Activated CD4-positive, alpha-beta T cell treated with anti-CD3 and anti-CD28 coated beads, Interleukin-2, amount 10 ng/mL, durations not matched to agents 24 days and 14 days (primary cell): ENCODE measurements around the gene UBR4. TPM values are rescaled to one million over a fixed set of nuclear protein-coding genes. Genes with fewer than 3 reads are reported as not detected.

Experiments
- DNase-seq: peaks from one replicate; pipeline ENCODE4 v3.0.0; 2022
- H3K27ac Mint-ChIP-seq: one replicate; pipeline ENCODE4 v1.8.0; 2022; ENCODE audit warnings: mild to moderate bottlenecking, mixed read lengths
- H3K27me3 Mint-ChIP-seq: one replicate; pipeline ENCODE4 v1.8.0; 2022; ENCODE audit warnings: mixed read lengths
- H3K36me3 Mint-ChIP-seq: one replicate; pipeline ENCODE4 v1.8.0; 2022; ENCODE audit warnings: low read depth, mild to moderate bottlenecking, mixed read lengths
- H3K4me1 Mint-ChIP-seq: one replicate; pipeline ENCODE4 v1.8.0; 2021; ENCODE audit warnings: mixed read lengths
- H3K4me3 Mint-ChIP-seq: one replicate; pipeline ENCODE4 v1.8.0; 2022; ENCODE audit warnings: mild to moderate bottlenecking, moderate library complexity, mixed read lengths
- H3K9me3 Mint-ChIP-seq: one replicate; pipeline ENCODE4 v1.8.0; 2021; ENCODE audit warnings: mixed read lengths
- intact Hi-C: fragments of 100-400 bp; cut with micrococcal nuclease; formaldehyde crosslinking; loops from one replicate; pipeline ENCODE4 v1.15.1; 2023
- total RNA-seq: library from RNA; stranded (reverse); gene quantifications from 2 replicates; pipeline ENCODE4 v1.2.3, GENCODE V29; 2022

The UBR4 gene
- total RNA-seq, 1 donor from 2014 or later: 162 TPM

- peaks cover 87% of the 10 kb centered on the region for H3K36me3 Mint-ChIP-seq
- no peaks in the 10 kb centered on the region for H3K9me3 Mint-ChIP-seq
- DNase-seq: no peak
- H3K27ac Mint-ChIP-seq: no peak overlapping the region
- H3K27me3 Mint-ChIP-seq: no peaks in the 10 kb centered on the region
- intact Hi-C loops: no loop called here
- H3K4me1 Mint-ChIP-seq: no peaks in the 10 kb centered on the region
- H3K4me3 Mint-ChIP-seq: no peak overlapping the region
Measured at GRCh38 chr1:19109545-19109944, 100.5 kb downstream of the UBR4 start.

GRCh38 chr1:19101244-19101643, 108.8 kb downstream of the UBR4 start:
- peaks cover 87% of the 10 kb centered on the region for H3K36me3 Mint-ChIP-seq
- H3K27ac Mint-ChIP-seq: no peak overlapping the region
- DNase-seq: no peak
- H3K4me1 Mint-ChIP-seq: peaks cover 2% of the 10 kb centered on the region
- no peaks in the 10 kb centered on the region for H3K27me3 Mint-ChIP-seq
- H3K9me3 Mint-ChIP-seq: no peaks in the 10 kb centered on the region
- intact Hi-C loops: no loop called here
- H3K4me3 Mint-ChIP-seq: no peak overlapping the region

DNA sequence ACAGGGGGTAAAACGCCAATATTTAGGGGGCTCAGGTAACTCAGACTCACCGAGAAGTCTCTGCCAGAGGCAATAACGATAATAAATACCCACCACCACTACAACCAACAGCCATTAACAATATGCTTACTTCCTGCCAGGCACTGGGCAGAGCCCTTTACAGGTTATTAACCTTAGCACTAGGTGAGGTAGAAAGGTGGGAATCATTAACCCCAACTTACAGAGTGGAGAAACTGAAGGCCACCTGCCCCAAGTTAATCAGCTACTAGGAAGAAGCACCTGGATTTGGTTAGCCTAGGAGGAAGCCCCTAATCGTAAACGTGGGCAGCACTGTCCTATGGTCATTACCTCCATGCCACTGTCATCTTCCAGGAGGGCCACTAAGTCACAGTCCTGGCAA, 110.0 kb downstream of the UBR4 start:
- no peak for DNase-seq
- peaks cover 2% of the 10 kb centered on the region for H3K4me1 Mint-ChIP-seq
- H3K4me3 Mint-ChIP-seq: no peak overlapping the region
- intact Hi-C loops: no loop called here
- H3K9me3 Mint-ChIP-seq: no peaks in the 10 kb centered on the region
- peaks cover 85% of the 10 kb centered on the region for H3K36me3 Mint-ChIP-seq
- H3K27me3 Mint-ChIP-seq: no peaks in the 10 kb centered on the region
- no peak overlapping the region for H3K27ac Mint-ChIP-seq

GRCh38 chr1:19096990-19097389, 113.1 kb downstream of the UBR4 start:
- intact Hi-C loops: no loop called here
- H3K9me3 Mint-ChIP-seq: no peaks in the 10 kb centered on the region
- no peaks in the 10 kb centered on the region for H3K27me3 Mint-ChIP-seq
- no peak for DNase-seq
- H3K4me1 Mint-ChIP-seq: peaks cover 2% of the 10 kb centered on the region
- H3K36me3 Mint-ChIP-seq: peaks cover 87% of the 10 kb centered on the region
- no peak overlapping the region for H3K4me3 Mint-ChIP-seq
- no peak overlapping the region for H3K27ac Mint-ChIP-seq

- DNase-seq: peak; percentile 73
- Mint-ChIP-seq H3K36me3 (peaks cover 84% of the 10 kb centered on the region), H3K4me3 (no peak overlapping the region), H3K27me3 (no peaks in the 10 kb centered on the region), H3K9me3 (no peaks in the 10 kb centered on the region), H3K27ac (no peak overlapping the region), H3K4me1 (peaks cover 2% of the 10 kb centered on the region)
- intact Hi-C loops: no loop called here
Measured at GRCh38 chr1:19096036-19096833, 113.8 kb downstream of the UBR4 start.

DNA sequence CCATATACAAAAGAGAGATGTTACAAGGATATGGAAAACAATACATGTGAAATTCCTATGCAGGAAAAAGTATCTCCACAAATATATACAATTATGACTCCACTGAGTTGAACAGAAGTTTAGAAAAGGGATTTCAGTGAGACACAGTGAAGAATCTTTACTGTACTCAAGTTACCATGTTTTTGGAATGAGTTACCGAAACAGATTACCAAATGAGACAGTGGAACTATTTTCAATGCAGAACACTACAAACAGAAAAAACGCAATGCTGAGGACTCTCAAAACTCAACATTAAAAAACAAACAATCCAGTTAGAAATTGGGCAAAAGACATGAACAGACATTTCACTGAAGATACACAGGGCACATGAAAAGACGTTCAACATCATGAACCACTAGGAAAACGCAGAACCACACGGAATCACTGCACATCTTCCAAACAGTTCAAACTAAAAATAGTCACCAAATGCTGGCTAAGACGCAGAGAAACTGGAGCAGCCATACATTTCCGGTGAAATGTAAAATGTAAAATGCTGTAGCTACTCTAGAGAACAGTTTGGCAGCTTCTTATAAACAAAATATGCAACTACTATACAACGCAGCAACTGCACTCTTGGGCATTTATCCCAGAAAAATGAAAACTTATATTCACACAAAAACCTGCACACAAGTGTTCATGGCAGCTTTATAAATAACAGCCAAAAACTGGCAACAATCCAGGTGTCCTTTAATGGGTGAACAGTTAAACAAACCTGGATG, 118.7 kb downstream of the UBR4 start:
- DNase-seq: no peak
- H3K9me3 Mint-ChIP-seq: no peaks in the 10 kb centered on the region
- peaks cover 81% of the 10 kb centered on the region for H3K36me3 Mint-ChIP-seq
- H3K27ac Mint-ChIP-seq: no peak overlapping the region
- H3K4me1 Mint-ChIP-seq: peaks cover 27% of the 10 kb centered on the region
- no peak overlapping the region for H3K4me3 Mint-ChIP-seq
- intact Hi-C loops: no loop called here
- no peaks in the 10 kb centered on the region for H3K27me3 Mint-ChIP-seq

- peak overlapping the region; percentile 72 for H3K27ac Mint-ChIP-seq
- no peaks in the 10 kb centered on the region for H3K9me3 Mint-ChIP-seq
- H3K36me3 Mint-ChIP-seq: peaks cover 79% of the 10 kb centered on the region
- H3K4me1 Mint-ChIP-seq: peaks cover 27% of the 10 kb centered on the region
- intact Hi-C loops: loop anchor here (5.0 kb wide), 1 partner anchor 182 kb away; no protein-coding TSS in a partner anchor
- no peak overlapping the region for H3K4me3 Mint-ChIP-seq
- no peak for DNase-seq
- H3K27me3 Mint-ChIP-seq: no peaks in the 10 kb centered on the region
Measured at GRCh38 chr1:19089524-19089923, 120.5 kb downstream of the UBR4 start.

GRCh38 chr1:19088717-19089442, 121.2 kb downstream of the UBR4 start:
- H3K36me3 Mint-ChIP-seq: peaks cover 80% of the 10 kb centered on the region
- DNase-seq: no peak
- intact Hi-C loops: loop anchor here (5.0 kb wide), 1 partner anchor 182 kb away; no protein-coding TSS in a partner anchor
- H3K27ac Mint-ChIP-seq: peak overlapping the region; percentile 72
- no peak overlapping the region for H3K4me3 Mint-ChIP-seq
- H3K27me3 Mint-ChIP-seq: no peaks in the 10 kb centered on the region
- no peaks in the 10 kb centered on the region for H3K9me3 Mint-ChIP-seq
- H3K4me1 Mint-ChIP-seq: peaks cover 30% of the 10 kb centered on the region

- intact Hi-C loops: loop anchor here (5.0 kb wide), 1 partner anchor 181 kb away; no protein-coding TSS in a partner anchor
- Mint-ChIP-seq H3K27me3 (no peaks in the 10 kb centered on the region), H3K4me1 (peaks cover 35% of the 10 kb centered on the region), H3K27ac (peak overlapping the region; percentile 85), H3K4me3 (no peak overlapping the region), H3K36me3 (peaks cover 78% of the 10 kb centered on the region), H3K9me3 (no peaks in the 10 kb centered on the region)
- peak; percentile 72 for DNase-seq
Measured at GRCh38 chr1:19087737-19088594, 122.1 kb downstream of the UBR4 start.

GRCh38 chr1:19087017-19087736, 122.9 kb downstream of the UBR4 start:
- intact Hi-C loops: loop anchor here (5.0 kb wide), 1 partner anchor 180 kb away; no protein-coding TSS in a partner anchor
- peaks cover 36% of the 10 kb centered on the region for H3K4me1 Mint-ChIP-seq
- H3K27me3 Mint-ChIP-seq: no peaks in the 10 kb centered on the region
- H3K36me3 Mint-ChIP-seq: peaks cover 77% of the 10 kb centered on the region
- DNase-seq: no peak
- H3K9me3 Mint-ChIP-seq: no peaks in the 10 kb centered on the region
- no peak overlapping the region for H3K4me3 Mint-ChIP-seq
- peak overlapping the region; percentile 85 for H3K27ac Mint-ChIP-seq

DNA sequence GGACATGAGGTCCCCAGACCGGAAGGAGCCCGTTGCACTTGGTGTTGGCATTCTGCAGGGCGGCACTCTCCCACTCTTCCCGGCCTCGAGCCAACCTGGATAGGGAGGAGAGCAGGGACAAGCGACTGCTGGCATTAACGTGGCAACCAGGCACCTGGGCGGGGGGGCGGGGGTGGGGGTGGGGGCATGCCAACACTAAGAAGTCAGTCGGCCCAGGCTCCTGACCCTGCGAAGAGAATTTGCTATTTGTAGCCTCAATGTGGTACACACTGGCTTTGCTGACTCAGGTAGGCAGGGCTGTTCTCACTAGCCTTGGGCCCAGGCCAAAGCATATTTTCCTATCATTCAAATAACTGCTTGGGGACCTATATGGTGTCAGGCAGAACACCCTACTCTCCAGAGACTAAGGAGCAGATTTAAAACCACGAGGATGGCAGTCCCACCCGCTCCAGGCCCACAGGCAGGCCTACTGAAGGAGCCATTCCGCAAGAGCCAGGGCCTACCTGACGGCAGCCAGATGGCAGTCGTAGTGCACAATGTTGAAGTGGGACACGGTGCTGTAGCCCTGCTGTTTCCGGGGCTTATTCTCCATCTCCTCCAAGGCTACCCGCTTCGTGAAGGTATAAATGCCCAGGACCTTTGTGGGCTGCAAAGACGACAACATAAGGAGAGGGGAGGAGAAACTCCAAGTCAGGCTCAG, 123.7 kb downstream of the UBR4 start:
- Mint-ChIP-seq H3K27ac (no peak overlapping the region), H3K4me1 (peaks cover 37% of the 10 kb centered on the region), H3K27me3 (no peaks in the 10 kb centered on the region), H3K9me3 (no peaks in the 10 kb centered on the region), H3K36me3 (peaks cover 79% of the 10 kb centered on the region), H3K4me3 (no peak overlapping the region)
- DNase-seq: no peak
- intact Hi-C loops: loop anchor here (5.0 kb wide), 1 partner anchor 179 kb away; no protein-coding TSS in a partner anchor

DNA sequence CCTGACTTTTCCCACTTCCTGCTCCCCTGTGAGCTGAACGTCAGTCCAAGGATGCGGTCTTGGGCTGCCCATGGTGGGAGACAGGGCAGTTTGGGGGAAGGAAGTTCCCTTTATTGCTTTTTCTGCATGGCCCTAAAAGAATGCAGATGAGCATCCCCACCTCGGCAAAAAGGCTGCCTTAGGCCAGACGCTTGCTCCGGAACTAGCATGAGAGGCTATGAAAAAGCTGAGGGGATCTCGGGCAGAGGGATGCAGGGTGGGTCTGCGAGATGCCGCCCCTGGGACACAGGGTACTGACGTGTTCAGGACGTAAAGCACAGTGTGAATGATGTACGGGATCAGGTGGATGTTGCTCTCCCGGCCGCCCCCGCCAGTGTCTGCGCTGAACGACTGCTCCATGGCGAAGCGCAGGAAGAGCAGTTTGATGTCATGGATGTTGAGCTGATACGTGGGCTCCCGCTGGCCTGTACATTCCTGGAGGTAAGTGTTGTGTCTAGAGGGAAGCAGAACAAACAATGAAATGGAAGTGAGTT, 125.8 kb downstream of the UBR4 start:
- Mint-ChIP-seq H3K9me3 (no peaks in the 10 kb centered on the region), H3K4me1 (peaks cover 29% of the 10 kb centered on the region), H3K27me3 (no peaks in the 10 kb centered on the region), H3K36me3 (peaks cover 81% of the 10 kb centered on the region), H3K4me3 (no peak overlapping the region), H3K27ac (no peak overlapping the region)
- intact Hi-C loops: no loop called here
- no peak for DNase-seq
